Fibroblast of pulmonary artery (primary cell): ENCODE results near the gene ASXL2.

ENCODE experiments used
- DNase-seq: peaks from one replicate; pipeline ENCODE4 v3.0.0-alpha.2; 2010; ENCODE audit warnings: low read depth
- H3K4me3 ChIP-seq: replicated peaks from 2 replicates; pipeline ENCODE4 v1.5.1; 2011; ENCODE audit warnings: low read depth, mild to moderate bottlenecking, control low read depth, low read length, moderate library complexity
- CTCF ChIP-seq: IDR thresholded peaks from 2 replicates; pipeline ENCODE4 v1.5.1; 2011; ENCODE audit warnings: mild to moderate bottlenecking, control low read depth, low read length, inconsistent platforms; ENCODE audit errors: missing control alignments

ASXL2 gene

DNA sequence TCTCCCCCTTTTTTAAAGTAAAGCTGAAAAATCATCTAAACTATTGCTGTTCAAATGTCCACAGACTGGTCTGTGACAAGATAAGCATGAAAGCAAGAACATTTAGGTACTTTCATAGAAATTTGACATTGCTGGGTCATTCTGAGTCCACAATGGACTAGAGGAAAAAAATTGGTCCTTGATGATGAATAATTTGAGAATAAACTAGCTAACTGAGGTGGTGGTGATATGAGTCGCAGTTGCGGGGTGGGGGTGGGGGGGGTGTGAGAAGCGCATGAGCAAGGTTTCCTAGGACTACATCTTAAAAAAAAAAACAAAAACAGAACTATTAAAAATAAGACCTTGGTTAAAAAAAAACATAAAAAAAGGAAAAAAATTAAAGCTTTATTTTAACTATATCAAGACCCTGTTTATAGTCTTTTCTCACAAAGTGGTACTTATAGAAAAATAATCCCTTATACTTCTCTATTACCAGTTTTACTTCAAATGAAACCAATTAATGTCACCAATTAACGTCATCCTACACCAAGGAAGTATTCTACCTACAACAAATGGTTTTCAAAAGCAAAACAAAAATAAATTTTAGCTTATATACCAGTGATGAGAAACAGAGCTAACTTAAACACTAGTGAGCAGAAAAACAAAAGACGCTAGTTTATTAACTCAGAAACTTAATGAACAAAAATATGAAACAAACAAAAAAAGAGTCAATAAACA lies 88.1 kb downstream of the ASXL2 start:
- H3K4me3 ChIP-seq, result no peak overlapping the region
- TF ChIP-seq CTCF, result no peak
- no peak for DNase-seq

- no peak for TF ChIP-seq CTCF
- H3K4me3 ChIP-seq, result no peak overlapping the region
- DNase-seq, result no peak
These were observed 89.8 kb downstream of the ASXL2 start for GRCh38 chr2:25788457-25788856.

DNA sequence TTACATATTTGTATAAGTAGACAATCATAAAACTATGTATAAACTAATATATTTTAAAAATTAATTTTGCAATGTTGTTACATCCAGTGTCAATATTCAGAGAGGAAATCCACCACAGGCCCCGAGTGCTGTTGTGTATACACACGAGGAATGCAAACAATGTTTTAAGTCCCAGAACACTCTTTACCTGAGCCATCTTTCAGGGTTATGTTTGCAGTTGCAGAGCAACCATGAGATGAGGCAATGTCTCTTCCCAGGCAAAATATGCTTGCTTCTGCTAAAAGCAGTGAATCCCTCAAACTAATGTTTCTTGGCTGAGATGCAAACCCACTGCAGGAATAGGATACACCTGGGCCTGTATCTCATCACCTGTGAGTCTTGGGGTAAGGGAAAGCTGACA lies 91.3 kb downstream of the ASXL2 start:
- no peak for DNase-seq
- no peak overlapping the region for H3K4me3 ChIP-seq
- TF ChIP-seq CTCF, result no peak

DNA sequence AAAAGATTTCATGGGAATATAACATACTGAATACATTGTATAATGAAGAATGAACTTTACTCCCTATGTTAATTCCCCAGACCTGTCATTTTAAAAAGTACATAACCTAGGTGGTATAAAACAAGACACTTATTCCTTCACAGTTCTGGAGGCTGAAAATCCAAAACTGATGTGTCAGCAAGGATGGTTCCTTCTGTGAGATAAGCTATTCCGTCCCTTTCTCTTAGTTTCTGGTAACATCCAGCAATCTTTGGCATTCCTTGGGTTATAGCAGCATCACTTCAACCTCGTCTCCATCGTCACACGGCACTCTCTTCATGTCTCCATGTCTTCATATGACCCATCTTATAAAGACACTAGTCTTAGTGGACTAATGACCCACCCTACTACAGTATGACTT lies 93.9 kb downstream of the ASXL2 start:
- no peak for TF ChIP-seq CTCF
- no peak overlapping the region for H3K4me3 ChIP-seq
- no peak for DNase-seq

GRCh38 chr2:25777077-25777476 lies 101.2 kb downstream of the ASXL2 start:
- H3K4me3 ChIP-seq, result no peak overlapping the region
- no peak for DNase-seq
- no peak for TF ChIP-seq CTCF

DNA sequence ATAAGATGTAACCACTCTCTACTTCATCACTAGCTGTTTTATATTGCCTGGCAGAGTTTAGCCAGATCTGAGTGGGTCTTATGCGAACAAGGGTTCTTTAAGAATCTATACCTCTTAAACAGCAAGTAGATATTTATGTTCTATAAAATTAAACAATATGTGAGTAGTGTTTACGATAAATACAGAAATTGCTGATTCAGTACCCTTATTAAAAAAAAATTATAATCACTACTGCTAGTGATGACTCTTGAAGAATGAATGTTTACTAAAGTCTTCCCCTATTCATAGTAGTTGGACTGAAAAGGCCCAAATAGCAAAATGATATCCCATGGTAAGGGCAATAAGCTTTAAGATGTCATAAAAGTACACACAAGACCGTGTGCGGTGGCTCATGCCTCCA lies 106.2 kb downstream of the ASXL2 start:
- no peak for TF ChIP-seq CTCF
- no peak for DNase-seq
- no peak overlapping the region for H3K4me3 ChIP-seq

GRCh38 chr2:25763575-25763974 lies 114.7 kb downstream of the ASXL2 start:
- H3K4me3 ChIP-seq, result no peak overlapping the region
- no peak for TF ChIP-seq CTCF
- DNase-seq, result no peak
